A549 treated with CORT108297 at 1 μM for 4 hours (cell line): ENCODE data around the gene KHDC1. TPM values are rescaled to one million over a fixed set of nuclear protein-coding genes. Genes with fewer than 3 reads are reported as not detected.

Source experiments
- total RNA-seq: library from RNA; stranded (reverse); fragments of 200-300 nt; extraction: Qiagen RNA extraction; gene quantifications from 5 replicates; pipeline ENCODE4 v1.2.3, GENCODE V29; 2022

Gene KHDC1, protein sequence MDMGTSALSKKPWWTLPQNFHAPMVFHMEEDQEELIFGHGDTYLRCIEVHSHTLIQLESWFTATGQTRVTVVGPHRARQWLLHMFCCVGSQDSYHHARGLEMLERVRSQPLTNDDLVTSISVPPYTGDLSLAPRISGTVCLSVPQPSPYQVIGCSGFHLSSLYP
- 3.6 to 4.5 TPM (median 4.1 TPM) in 5 replicates for total RNA-seq

DNA sequence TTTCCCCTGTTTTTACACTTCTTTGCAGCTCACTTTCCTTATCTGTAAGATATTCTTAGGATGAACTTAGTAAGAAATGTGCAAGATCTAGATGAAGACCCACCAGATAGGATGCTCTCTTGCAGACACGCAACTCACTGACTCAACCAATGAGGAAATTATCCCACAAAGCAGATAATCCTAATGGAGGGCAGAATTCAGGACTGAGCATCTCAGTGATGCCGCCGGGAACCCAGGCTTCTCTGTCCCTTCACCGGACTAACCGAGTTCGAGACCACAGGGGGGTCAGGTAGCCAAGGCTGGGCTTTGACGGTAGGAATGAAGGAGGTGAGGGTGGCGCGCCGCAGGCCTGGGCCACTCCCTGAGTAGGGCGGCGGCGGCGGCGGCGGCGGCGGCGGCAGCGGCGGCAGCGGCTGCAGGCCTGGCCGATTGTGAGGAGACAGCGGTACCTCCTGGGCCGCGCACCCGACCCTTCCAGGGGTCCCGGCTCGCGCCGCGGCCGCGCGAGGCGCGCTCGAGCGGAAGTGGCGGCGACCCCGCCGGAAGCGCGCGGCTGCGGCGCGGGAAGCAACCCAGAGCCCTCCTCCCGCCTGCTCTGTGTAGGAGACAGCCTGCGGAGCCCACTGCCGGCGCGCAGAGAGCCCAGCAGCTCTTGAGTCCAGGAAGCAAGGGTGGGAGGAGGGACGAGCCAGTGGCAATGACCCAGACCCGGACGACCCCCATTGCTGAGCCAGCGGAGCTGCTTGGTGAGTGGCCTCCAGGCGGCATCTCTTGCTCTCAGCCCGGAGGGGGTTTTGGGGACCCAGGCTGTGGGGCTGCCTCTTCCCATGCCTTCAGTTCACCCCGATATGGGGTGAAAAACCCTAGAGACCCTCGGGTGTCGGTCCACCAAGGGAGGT lies at the start of gene KHDC1:
TSS of gene KHDC1 (minus strand) at position 526 of the 899 bp plus-strand sequence. CDS start 20,679 bp downstream, outside the sequence.

DNA sequence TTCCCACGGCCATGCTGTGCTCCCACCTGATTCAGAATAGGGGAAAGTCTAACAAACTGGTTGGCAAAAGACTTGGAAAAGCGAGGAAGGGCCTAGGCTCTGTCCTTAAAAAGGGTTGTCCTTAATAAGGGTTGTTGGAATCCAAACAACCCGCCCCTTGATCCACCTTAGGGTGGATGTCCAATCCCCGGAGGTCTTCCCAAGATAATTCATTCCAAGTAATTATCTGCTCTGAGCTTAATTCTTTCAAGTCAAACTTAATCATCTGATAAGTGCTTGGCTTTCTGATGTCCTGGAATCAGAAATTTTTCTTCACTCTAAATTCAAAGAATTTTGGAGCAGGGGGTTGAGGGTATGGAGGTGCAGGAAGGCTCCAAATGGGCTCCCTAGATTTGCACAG lies 37.6 kb downstream of the KHDC1 start, which contains the start of gene KHDC1L:
TSS of gene KHDC1L (minus strand) at position 101 of the 400 bp plus-strand sequence. CDS start at position 13, 88 bp downstream.

Other genes starting within 250 kb of the KHDC1 start
- 0.23 to 0.40 TPM (median 0.30 TPM) in 5 replicates for gene KHDC1L, start 37.7 kb downstream of the KHDC1 start, total RNA-seq
- gene DPPA5, start 91.1 kb upstream of the KHDC1 start, total RNA-seq = not detected in 5 replicates
- gene KHDC3L, start 99.5 kb upstream of the KHDC1 start, total RNA-seq = not detected in 5 replicates
- not detected in 5 replicates for gene OOEP, start 106.7 kb upstream of the KHDC1 start, total RNA-seq
- gene DDX43, start 131.6 kb upstream of the KHDC1 start, total RNA-seq = not detected in 5 replicates
- 5.2 to 6.3 TPM (median 5.4 TPM) in 5 replicates for gene CGAS, start 189.1 kb upstream of the KHDC1 start, total RNA-seq
- gene MTO1, start 198.5 kb upstream of the KHDC1 start, total RNA-seq = 10.1 to 14.1 TPM (median 10.6 TPM) in 5 replicates